ENCODE data around the gene SYT2.

DNA sequence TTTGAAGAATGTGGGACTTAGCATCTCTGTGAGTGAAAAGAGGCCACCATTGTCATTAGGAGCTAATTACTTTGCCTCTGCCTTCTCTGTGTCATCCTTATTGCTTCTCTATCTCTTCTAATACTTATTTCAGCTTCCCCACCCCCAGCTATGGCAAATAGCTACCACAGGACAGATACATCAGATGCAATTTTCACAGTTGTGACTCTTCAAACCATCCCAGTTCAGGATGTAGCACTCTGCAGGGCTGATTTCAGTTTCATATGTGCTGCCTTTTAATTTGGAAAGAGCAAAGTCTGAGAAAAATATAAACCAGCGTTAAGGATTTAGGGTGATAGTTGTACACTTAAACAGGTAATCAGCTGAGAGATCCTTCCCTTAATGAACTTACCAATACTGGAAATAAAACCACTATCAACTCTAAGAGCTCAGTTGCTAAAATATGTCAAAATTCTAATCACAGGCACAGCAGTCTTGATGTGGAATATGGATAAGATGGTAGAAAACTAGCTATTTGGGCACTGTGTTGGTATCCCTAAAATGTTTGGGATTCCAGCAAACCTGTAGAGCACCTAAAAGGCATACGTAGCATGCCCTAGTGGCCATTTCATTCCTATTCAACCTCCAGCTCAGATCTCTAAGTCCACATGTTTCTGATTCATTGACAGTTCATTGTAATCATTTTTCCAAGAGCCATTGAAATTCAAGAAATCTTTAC, 148.4 kb downstream of the SYT2 start:
- TF ChIP-seq, protein P1, sequence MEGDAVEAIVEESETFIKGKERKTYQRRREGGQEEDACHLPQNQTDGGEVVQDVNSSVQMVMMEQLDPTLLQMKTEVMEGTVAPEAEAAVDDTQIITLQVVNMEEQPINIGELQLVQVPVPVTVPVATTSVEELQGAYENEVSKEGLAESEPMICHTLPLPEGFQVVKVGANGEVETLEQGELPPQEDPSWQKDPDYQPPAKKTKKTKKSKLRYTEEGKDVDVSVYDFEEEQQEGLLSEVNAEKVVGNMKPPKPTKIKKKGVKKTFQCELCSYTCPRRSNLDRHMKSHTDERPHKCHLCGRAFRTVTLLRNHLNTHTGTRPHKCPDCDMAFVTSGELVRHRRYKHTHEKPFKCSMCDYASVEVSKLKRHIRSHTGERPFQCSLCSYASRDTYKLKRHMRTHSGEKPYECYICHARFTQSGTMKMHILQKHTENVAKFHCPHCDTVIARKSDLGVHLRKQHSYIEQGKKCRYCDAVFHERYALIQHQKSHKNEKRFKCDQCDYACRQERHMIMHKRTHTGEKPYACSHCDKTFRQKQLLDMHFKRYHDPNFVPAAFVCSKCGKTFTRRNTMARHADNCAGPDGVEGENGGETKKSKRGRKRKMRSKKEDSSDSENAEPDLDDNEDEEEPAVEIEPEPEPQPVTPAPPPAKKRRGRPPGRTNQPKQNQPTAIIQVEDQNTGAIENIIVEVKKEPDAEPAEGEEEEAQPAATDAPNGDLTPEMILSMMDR (conservative IDR thresholded peaks at IDR 0.05 in 1 of 2, IDR thresholded peaks at IDR 0.05 in 1 of 2; ENCODE audit: low read depth in 1 of 2, low read length in 2 of 2), result peak; percentile 22 to 27
- TF ChIP-seq EZH2 (IDR thresholded peaks at IDR 0.05; ENCODE audit: low read length, missing control alignments), result no peak
